CD4-positive, CD25-positive, alpha-beta regulatory T cell (primary cell): ENCODE measurements around the gene NAT10. TPM values are rescaled to one million over a fixed set of nuclear protein-coding genes. Genes with fewer than 3 reads are reported as not detected.

ENCODE experiments used
- ATAC-seq, 2 donors: fragments of 150-1000 bp; cut with Tn5 transposase; one replicate each; pipeline ENCODE4 v1.10.0; 2021; ENCODE audit warnings: low read depth in 2 of 2, moderate number of reproducible peaks in 2 of 2, moderate library complexity in 1 of 2
- DNase-seq, 3 donors: peaks; one replicate each; pipeline versions ENCODE4 v3.0.0 to v3.0.0-alpha.2; 2012 to 2022; ENCODE audit warnings: mixed read lengths in 1 of 3
- H3K27ac ChIP-seq: one replicate; pipeline ENCODE4 v1.7.0; 2013; ENCODE audit warnings: mild to moderate bottlenecking, low read length; ENCODE audit not compliant: insufficient read depth, poor library complexity, severe bottlenecking
- H3K27me3 ChIP-seq: one replicate; pipeline ENCODE4 v1.7.0; 2013; ENCODE audit warnings: low read length; ENCODE audit not compliant: control insufficient read depth, insufficient read depth
- H3K36me3 ChIP-seq: one replicate; pipeline ENCODE4 v1.7.0; 2013; ENCODE audit warnings: mild to moderate bottlenecking, low read length, moderate library complexity; ENCODE audit not compliant: control insufficient read depth, insufficient read depth
- H3K4me1 ChIP-seq: 2 replicates; pipeline ENCODE4 v1.7.0; 2013; ENCODE audit warnings: mild to moderate bottlenecking, low read length; ENCODE audit not compliant: insufficient read depth, control insufficient read depth, poor library complexity, severe bottlenecking
- H3K4me3 ChIP-seq: one replicate; pipeline ENCODE4 v1.7.0; 2013; ENCODE audit warnings: low read depth, mild to moderate bottlenecking, low read length, moderate library complexity
- H3K9me3 ChIP-seq, 2 experiments: 1 replicate in 1 of 2; 2 replicates in 1 of 2; pipeline ENCODE4 v1.7.0; 2013; ENCODE audit warnings: low read length in 2 of 2, mild to moderate bottlenecking in 1 of 2, moderate library complexity in 1 of 2; ENCODE audit not compliant: control insufficient read depth in 2 of 2
- H3K27ac Mint-ChIP-seq, 3 donors: one replicate each; pipeline ENCODE4 v1.8.0; 2020 to 2022; ENCODE audit warnings: mild to moderate bottlenecking in 3 of 3, mixed read lengths in 3 of 3, moderate library complexity in 2 of 3
- H3K27me3 Mint-ChIP-seq: one replicate; pipeline ENCODE4 v1.8.0; 2022; ENCODE audit warnings: mild to moderate bottlenecking, mixed read lengths
- H3K36me3 Mint-ChIP-seq: one replicate; pipeline ENCODE4 v1.8.0; 2020; ENCODE audit warnings: mixed read lengths
- H3K4me1 Mint-ChIP-seq, 4 donors: one replicate each; pipeline ENCODE4 v1.8.0; 2020 to 2022; ENCODE audit warnings: mixed read lengths in 4 of 4, mild to moderate bottlenecking in 1 of 4
- H3K4me3 Mint-ChIP-seq, 4 donors: one replicate each; pipeline ENCODE4 v1.8.0; 2020 to 2022; ENCODE audit warnings: mild to moderate bottlenecking in 4 of 4, mixed read lengths in 4 of 4, moderate library complexity in 3 of 4
- H3K9me3 Mint-ChIP-seq, 7 donors: one replicate each; pipeline ENCODE4 v1.8.0; 2020 to 2022; ENCODE audit warnings: mixed read lengths in 7 of 7, mild to moderate bottlenecking in 3 of 7, moderate library complexity in 2 of 7
- polyA plus RNA-seq, 4 donors: library from polyadenylated mRNA; unstranded; fragments of 300-500 nt; fragmentation: Illumina TruSeq; gene quantifications; one replicate each; pipeline ENCODE4 v1.2.3, GENCODE V29; 2021
- total RNA-seq: library from RNA; stranded (reverse); gene quantifications from one replicate; pipeline ENCODE4 v1.2.3, GENCODE V29; 2022

Gene NAT10
- total and polyA plus RNA-seq, 5 donors from 2014 or later, result 24.8 to 48.8 (median 32.3) TPM

DNA sequence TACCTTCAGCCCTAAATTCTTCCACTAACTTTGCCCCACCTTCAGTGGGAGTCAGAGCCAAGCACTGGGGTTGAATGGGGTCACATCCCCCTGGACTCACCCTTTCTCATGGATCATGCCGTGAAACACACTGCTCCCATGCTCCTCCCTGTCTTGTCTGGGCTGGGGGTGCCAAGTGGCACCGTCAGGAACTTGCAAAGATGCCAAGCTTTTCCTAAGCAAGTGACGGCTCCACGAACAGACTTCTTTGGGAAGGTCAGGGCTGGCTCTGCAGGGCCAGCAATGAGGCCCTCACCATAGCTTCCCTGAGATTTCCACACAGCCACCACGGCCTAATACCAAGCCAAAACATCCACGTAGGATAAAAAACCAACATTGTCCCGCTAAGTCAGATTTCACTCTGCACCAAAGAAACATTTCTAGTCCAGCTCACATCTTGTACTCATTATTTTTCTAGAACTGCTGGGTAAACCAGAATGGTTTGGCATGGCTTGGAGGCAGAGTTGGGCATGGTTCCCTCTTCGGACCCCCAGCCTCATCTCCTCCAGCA is 76.5 kb downstream of the NAT10 start:
- H3K4me1 Mint-ChIP-seq, result no peaks in the 10 kb centered on the region
- H3K9me3 Mint-ChIP-seq, result no peaks in the 10 kb centered on the region
- no peak for DNase-seq
- H3K27ac ChIP-seq, result no peak overlapping the region
- no peak overlapping the region for H3K27ac Mint-ChIP-seq
- no peak overlapping the region for H3K4me3 ChIP-seq
- H3K27me3 ChIP-seq, result no peaks in the 10 kb centered on the region
- no peak for ATAC-seq
- no peaks in the 10 kb centered on the region for H3K4me1 ChIP-seq
- H3K36me3 Mint-ChIP-seq, result no peaks in the 10 kb centered on the region
- H3K4me3 Mint-ChIP-seq, result no peak overlapping the region
- no peaks in the 10 kb centered on the region for H3K36me3 ChIP-seq
- peaks cover 5% of the 10 kb centered on the region for H3K27me3 Mint-ChIP-seq
- H3K9me3 ChIP-seq, result no peaks in the 10 kb centered on the region

DNA sequence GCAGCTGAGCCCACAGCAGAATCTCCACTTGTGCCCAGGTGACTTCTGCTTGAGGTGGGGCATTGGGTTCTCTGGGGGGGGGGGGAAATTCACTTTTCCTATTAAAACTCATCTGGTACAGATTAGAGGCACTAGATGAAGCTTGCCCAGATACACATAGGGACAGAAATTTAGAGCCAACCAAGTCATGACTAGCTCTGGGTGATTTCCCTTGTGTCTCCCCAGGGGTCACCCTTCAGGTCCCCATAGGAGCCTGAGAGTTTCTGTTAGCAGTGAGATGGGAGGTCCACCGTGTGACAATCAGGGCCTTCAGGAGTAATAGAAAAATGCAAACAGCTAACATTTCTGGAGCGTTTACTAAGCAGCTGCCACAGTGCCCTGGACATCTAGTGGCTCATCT is 77.0 kb downstream of the NAT10 start:
- H3K4me1 ChIP-seq, result no peaks in the 10 kb centered on the region
- H3K27me3 ChIP-seq, result no peaks in the 10 kb centered on the region
- Mint-ChIP-seq H3K4me3 (no peak overlapping the region), H3K36me3 (no peaks in the 10 kb centered on the region), H3K27me3 (peaks cover 5% of the 10 kb centered on the region), H3K27ac (no peak overlapping the region), H3K4me1 (no peaks in the 10 kb centered on the region), H3K9me3 (no peaks in the 10 kb centered on the region)
- H3K9me3 ChIP-seq, result no peaks in the 10 kb centered on the region
- no peak for ATAC-seq
- no peak overlapping the region for H3K27ac ChIP-seq
- no peaks in the 10 kb centered on the region for H3K36me3 ChIP-seq
- no peak overlapping the region for H3K4me3 ChIP-seq
- no peak for DNase-seq

DNA sequence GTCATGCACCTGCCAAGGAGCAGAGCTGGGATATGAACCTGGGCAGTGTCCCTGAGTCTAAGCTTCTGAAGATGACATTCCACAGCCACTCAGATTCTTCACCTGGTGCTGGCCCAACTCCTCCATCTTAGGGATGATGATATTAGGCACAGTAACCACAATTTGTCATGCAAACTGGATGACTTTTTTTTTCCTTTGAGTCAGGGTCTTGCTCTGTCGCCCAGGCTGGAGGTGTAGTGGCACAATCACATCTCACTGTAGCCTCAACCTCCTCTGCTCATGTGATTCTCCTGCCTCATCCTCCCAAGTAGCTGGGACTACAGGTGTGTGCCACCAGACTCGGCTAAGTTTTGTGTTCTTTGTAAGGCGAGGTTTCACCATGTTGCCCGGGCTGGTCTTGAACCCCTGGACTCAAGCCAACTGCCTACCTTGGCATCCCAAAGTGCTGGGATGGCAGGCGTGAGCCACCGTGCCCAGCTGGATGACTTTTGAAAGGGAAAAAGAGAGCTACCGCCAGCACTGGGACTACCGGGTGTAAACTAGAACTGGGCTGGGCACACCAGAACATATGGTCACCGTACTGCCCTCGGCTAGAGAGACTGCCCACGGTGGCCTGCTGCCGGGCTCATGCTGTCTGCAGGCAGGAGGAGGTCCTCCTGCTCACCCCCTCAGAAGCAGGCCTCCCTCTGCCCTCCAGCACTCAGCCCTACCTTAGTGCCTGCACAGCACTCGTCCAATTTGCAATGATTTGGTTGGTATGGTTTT is 77.7 kb downstream of the NAT10 start:
- Histone ChIP-seq H3K4me3 (no peak overlapping the region), H3K27ac (no peak overlapping the region), H3K27me3 (no peaks in the 10 kb centered on the region), H3K4me1 (no peaks in the 10 kb centered on the region), H3K36me3 (no peaks in the 10 kb centered on the region), H3K9me3 (no peaks in the 10 kb centered on the region)
- peaks cover 5% of the 10 kb centered on the region for H3K27me3 Mint-ChIP-seq
- ATAC-seq (no peak), DNase-seq (no peak)
- H3K4me1 Mint-ChIP-seq, result no peaks in the 10 kb centered on the region
- H3K9me3 Mint-ChIP-seq, result no peaks in the 10 kb centered on the region
- no peak overlapping the region for H3K4me3 Mint-ChIP-seq
- H3K27ac Mint-ChIP-seq, result no peak overlapping the region
- no peaks in the 10 kb centered on the region for H3K36me3 Mint-ChIP-seq

DNA sequence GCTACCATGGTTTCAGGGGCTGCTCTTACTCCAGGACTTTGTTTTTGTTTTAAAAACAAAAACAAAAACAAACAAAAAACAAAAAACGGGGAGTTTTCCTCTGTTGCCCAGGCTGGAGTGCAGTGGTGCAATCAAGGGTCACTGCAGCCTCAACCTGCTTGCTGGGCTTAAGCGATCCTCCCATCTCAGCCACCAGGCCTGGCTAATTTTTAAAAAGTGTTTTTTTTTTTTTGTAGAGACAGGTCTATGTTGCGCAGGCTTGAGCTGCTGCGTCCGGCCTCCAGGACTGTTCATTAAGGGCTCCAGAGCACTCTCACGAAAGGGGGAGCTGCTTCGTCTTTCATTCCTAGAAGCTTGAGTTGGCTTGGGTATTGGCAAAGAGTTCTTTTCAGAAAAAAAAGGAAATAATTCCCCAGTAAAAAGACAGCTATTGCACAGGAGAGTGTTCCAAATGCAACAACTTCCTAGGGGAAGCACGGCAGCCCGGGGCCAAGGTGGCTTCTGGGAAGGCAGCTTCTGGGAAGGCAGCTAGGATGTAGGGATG is 78.5 kb downstream of the NAT10 start:
- Histone ChIP-seq H3K27ac (no peak overlapping the region), H3K27me3 (no peaks in the 10 kb centered on the region), H3K9me3 (no peaks in the 10 kb centered on the region), H3K4me3 (no peak overlapping the region), H3K4me1 (no peaks in the 10 kb centered on the region), H3K36me3 (no peaks in the 10 kb centered on the region)
- DNase-seq (no peak), ATAC-seq (no peak)
- no peaks in the 10 kb centered on the region for H3K9me3 Mint-ChIP-seq
- H3K27ac Mint-ChIP-seq, result no peak overlapping the region
- no peaks in the 10 kb centered on the region for H3K4me1 Mint-ChIP-seq
- peaks cover 5% of the 10 kb centered on the region for H3K27me3 Mint-ChIP-seq
- no peak overlapping the region for H3K4me3 Mint-ChIP-seq
- H3K36me3 Mint-ChIP-seq, result no peaks in the 10 kb centered on the region

DNA sequence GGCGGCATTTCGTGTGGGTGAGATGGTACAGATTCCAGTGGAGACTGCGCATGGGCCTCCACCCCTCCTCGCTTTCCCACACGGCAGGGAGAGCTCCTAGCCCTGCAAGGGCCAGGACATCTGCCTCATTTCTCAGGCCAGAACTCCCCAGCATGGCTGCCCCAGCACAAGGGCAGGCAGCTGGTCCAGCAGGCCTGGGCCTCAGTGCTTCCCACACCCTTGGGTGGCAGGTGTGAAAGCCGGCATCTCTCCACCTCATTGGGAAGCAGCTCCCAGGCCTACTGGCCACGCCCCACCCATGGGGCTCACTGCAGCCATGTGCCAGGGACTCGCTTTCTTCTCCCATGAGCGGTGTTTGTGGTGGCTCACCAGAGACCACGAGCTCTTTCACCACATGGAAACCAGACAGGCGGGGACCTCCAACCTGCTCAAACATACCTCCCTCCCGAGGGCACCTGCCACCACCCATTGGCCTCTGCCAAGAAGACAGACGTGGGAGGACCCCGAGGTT is 79.1 kb downstream of the NAT10 start:
- H3K9me3 Mint-ChIP-seq, result no peaks in the 10 kb centered on the region
- peaks cover 0 to under 1% (median 0%) of the 10 kb centered on the region in 4 donors for H3K4me1 Mint-ChIP-seq
- no peaks in the 10 kb centered on the region for H3K9me3 ChIP-seq
- H3K4me3 Mint-ChIP-seq, result no peak overlapping the region
- DNase-seq (no peak), ATAC-seq (no peak)
- H3K27ac Mint-ChIP-seq, result no peak overlapping the region
- no peaks in the 10 kb centered on the region for H3K36me3 ChIP-seq
- no peaks in the 10 kb centered on the region for H3K27me3 ChIP-seq
- H3K4me1 ChIP-seq, result no peaks in the 10 kb centered on the region
- no peak overlapping the region for H3K27ac ChIP-seq
- no peak overlapping the region for H3K4me3 ChIP-seq
- H3K36me3 Mint-ChIP-seq, result no peaks in the 10 kb centered on the region
- H3K27me3 Mint-ChIP-seq, result peaks cover 5% of the 10 kb centered on the region

DNA sequence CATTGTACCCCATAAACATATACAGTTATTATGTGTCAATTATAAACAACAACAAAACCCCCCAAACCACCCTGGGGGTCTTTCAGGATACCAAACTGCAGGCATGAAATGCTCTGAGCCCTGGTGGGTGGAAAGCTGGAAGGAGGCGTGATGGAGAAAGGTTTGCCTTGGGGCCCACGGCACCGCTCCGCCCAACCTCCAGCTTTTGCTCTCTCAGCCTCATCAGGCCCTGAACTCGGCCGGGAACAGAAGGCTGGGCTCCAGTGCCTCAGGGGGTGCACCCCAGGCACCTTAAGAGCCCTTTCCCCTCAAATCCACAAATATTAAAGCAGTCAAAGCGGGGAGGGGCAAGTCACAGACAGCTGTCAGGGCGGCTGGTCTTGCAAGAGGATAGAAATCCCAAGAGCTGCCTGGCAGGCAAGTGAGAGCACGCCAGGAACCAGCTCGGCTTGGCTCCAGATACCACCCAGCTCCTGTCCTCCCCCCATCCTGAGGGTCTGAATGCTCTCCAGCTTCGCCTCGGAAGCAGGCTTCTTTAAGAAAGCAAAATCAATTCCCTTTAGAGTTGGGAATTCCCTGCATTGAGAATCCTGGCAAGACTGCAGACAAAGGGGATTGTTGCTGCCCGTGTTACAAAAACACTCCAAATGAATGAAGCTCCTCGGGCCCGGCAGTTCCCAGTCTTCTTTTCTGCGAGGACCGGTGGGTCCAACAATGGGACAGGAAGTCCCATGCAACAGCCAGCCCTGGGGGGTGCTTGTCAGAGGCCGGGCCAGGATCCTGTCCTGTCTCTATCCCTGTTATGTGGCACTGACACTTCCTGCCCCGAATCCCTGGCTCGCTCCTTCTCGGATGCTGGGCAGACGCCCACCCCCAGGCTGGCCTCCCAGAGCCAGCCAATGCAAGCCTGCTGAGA is 80.8 kb downstream of the NAT10 start:
- ATAC-seq (no peak), DNase-seq (no peak)
- H3K27ac Mint-ChIP-seq, result no peak overlapping the region
- Histone ChIP-seq H3K4me1 (no peaks in the 10 kb centered on the region), H3K4me3 (no peak overlapping the region), H3K27ac (no peak overlapping the region), H3K36me3 (no peaks in the 10 kb centered on the region), H3K9me3 (no peaks in the 10 kb centered on the region), H3K27me3 (no peaks in the 10 kb centered on the region)
- no peaks in the 10 kb centered on the region for H3K36me3 Mint-ChIP-seq
- H3K4me1 Mint-ChIP-seq, result peaks cover 0 to 3% (median 0%) of the 10 kb centered on the region in 4 donors
- H3K4me3 Mint-ChIP-seq, result no peak overlapping the region
- no peaks in the 10 kb centered on the region for H3K9me3 Mint-ChIP-seq
- H3K27me3 Mint-ChIP-seq, result peaks cover 5% of the 10 kb centered on the region

DNA sequence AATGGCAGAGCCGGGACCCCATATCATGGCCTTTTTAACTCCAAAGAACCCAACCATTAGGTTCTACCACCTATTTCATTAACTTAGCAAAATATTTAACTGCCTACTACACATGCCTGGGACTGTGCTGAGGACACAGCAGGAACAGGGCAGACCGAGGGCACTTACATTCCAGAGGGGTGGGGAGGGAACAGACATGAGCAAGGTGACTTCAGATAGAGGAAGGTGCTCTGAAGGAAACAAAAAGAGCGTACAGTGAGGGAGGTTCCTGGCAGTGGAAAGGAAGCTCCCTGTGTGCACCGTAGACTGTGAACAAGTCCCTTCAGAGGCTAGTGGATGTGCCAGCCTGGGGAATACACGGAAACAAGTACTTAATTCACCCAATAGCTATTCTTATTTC is 82.8 kb downstream of the NAT10 start:
- no peak overlapping the region for H3K4me3 ChIP-seq
- DNase-seq (no peak), ATAC-seq (no peak)
- H3K27me3 ChIP-seq, result no peaks in the 10 kb centered on the region
- no peaks in the 10 kb centered on the region for H3K4me1 ChIP-seq
- H3K27ac ChIP-seq, result no peak overlapping the region
- H3K9me3 ChIP-seq, result no peaks in the 10 kb centered on the region
- H3K4me1 Mint-ChIP-seq, result peaks cover 0 to 3% (median 0%) of the 10 kb centered on the region in 4 donors
- H3K36me3 Mint-ChIP-seq, result no peaks in the 10 kb centered on the region
- no peaks in the 10 kb centered on the region for H3K36me3 ChIP-seq
- H3K27me3 Mint-ChIP-seq, result no peaks in the 10 kb centered on the region
- no peaks in the 10 kb centered on the region for H3K9me3 Mint-ChIP-seq
- H3K27ac Mint-ChIP-seq, result no peak overlapping the region
- no peak overlapping the region for H3K4me3 Mint-ChIP-seq
